Transverse colon (tissue), 4 donors: ENCODE results near the gene P2RY1.

Source experiments
- CTCF ChIP-seq, 5 experiments: fragments of 200-600 bp in 3 of 5; fragments of 450-650 bp in 2 of 5; sonication (generic) in 3 of 5; IDR thresholded peaks; 1 replicate in 2 of 5; 2 replicates in 3 of 5; pipeline ENCODE4 v1.5.1; 2016 to 2017; ENCODE audit warnings: antibody characterized with exemption in 5 of 5, inconsistent platforms in 3 of 5, mild to moderate bottlenecking in 2 of 5, moderate library complexity in 1 of 5
- EP300 ChIP-seq: sonication (generic); formaldehyde crosslinking; IDR thresholded peaks from one replicate; pipeline ENCODE4 v1.6.1; 2017; ENCODE audit warnings: antibody characterized with exemption, low read depth
- POLR2AphosphoS5 ChIP-seq, 3 donors: sonication (generic); formaldehyde crosslinking; IDR thresholded peaks; one replicate each; pipeline ENCODE4 v1.6.1; 2016; ENCODE audit warnings: antibody characterized with exemption in 3 of 3

- TF ChIP-seq CTCF (IDR thresholded peaks at IDR 0.05) (no peak), POLR2AphosphoS5 (IDR thresholded peaks at IDR 0.05) (no peak), EP300 (no peak)
Measured at GRCh38 chr3:152833089-152833488, 1.8 kb upstream of the P2RY1 start.
